HUDEP-2 (cell line): ENCODE data around the gene C6orf58.

ENCODE experiments used
- DNase-seq, 76 experiments: peaks; one replicate each; lab custom pipeline; 2025; ENCODE audit not compliant: unreplicated experiment in 76 of 76; lab: John Stamatoyannopoulos, UW

The C6orf58 gene

DNA sequence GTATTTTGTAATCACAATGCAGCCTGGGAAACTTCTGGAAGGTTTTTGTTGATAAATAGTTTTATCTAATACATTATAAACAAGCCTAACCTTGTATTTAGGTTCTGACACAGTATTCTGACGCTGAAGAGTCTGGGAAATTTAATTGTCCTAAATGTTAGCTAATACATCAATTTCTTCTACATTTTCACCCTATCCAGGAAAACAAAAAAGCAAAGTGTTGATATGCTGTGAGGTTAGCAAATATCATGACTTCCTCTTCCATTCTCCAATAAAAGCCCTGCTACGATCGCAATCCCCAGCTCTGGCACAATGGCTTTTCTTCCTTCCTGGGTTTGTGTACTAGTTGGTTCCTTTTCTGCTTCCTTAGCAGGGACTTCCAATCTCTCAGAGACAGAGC, at the start of gene C6orf58:
TSS of gene C6orf58 (plus strand) at position 301 of the 400 bp plus-strand sequence. CDS start at position 313, 12 bp downstream.
- DNase-seq = no peak

DNA sequence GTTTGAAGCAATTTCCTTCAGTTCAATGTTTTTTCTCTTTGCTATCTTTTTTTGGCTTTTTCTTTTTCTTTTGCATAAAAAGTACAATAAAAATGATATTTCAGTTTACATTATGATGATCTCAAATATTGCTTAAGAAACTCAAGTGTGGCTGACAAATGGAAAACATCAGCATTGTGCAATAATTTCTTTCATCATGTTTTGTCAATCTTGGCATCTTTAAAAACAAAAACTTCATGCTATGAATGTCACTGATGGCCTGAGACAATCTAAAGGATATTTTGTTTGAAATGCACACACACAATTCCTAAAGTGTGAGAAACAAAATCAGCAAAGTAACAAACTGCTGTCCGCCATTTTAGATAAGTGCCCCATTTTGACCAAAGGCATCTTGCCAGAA, 44.0 kb upstream of the C6orf58 start:
- no peak for DNase-seq

DNA sequence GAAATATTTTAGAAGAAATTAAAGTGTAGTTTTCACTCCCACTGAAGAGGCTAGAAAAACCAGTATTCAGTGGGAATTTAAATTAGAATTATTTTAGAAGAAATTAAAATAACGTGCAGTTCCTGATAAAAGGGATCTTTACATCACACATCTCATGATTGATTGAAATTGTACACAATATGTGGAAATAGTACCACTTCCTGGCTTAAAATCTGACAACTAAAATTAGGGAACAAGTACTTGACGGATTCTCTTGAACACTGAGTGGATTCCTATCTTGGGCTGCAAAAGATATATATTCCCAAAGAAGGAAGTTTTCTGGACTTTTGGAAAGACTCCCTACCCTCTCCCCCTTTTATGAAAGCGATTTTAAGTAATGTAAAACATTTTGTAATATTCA, 43.2 kb upstream of the C6orf58 start:
- DNase-seq = no peak

DNA sequence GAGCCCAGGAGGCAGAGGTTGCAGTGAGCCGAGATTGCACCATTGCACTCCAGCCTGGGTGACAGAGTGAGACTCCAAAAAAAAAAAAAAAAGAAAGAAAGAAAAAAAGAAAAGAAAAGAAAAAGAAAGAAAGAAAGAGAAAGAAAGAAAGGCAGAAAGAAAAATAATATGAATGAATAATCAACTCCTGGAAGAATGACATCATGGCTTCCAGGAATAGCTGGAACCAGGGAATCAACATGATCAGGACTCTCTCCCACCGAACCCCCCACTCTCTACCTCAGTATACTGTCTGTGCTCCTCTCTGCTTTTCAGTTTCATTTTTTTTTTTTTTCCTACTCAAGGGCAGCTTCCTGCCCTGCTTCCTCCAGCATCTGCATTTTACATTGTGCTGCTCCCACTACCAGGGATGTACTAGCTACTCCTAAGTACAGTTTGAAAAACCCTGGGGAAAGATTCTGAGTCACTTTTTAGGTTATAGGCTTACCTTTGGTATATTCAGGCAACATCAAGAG, 38.2 kb upstream of the C6orf58 start:
- no peak for DNase-seq

DNA sequence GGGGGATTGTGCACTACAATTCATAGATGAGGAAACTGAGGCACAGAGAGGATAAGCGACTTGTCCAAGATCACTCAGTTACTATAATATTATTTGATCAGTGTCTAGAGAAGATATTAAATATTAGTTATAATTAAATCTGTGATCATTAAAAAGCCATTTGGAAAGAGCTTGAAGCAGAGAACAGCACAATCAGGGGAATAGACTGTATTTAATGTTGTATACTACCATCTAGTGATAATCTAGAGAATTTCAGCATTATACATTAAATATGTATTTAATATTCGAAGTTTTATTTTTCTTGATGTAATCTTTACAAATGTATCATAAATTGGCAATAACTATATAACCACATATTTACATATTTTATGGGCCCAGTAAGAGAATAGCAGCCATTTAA, 37.7 kb upstream of the C6orf58 start:
- peak in 1 of 76 experiments; percentile 8 for DNase-seq

DNA sequence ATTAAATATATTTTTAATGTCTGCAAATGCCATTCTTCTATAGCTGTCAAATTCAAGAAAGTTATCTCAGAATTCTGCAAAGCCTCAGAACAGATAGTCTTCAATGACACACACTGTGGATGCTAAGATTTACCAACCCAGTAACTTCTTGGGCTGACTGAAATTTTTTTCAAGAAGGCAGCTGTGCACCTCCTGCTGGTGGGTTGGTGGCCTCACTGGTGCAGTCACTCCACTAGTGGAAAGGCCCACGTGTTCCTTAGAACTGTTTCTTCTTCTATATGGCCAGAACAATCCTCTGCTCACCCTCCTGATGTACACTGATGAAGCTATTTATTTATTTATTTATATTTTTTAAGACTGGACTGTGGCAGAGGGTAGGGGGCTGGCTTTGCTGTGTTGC, 29.8 kb upstream of the C6orf58 start:
- DNase-seq = peak in 1 of 76 experiments; percentile 7

DNA sequence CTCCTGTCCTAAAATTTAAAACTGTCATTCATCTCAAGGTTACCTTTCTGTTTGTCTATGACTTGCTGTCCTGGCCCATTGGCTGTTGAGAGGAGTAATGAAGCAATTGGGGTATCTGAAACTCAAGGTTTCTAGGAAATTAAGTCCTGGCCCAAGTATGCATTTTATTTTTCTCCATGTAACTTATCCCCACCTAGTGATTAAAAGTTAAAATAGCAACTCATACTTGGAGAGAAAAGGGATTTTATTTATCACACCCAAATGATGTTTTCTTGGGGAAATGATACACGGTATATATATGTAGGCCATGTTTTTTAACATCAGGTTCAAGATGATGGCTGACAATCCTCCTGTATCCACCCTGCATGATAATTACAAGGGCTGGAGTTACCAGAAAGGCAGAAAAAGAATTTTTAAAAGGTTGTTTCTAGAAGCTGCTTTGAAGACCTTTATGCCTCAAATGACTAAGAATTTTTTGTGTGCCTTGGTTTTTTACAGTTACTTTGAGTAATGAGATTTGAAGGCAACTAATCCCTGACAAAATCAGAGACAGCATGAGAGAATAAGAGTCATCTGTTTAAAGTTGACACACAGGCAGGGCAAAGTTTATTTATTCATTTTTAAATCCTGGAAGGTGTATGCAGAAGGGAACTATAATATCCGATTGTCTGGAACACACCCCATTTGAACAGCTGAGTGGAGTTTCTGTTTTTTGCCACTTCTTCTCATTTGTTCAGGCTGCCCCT, 28.9 kb upstream of the C6orf58 start:
- DNase-seq = no peak

DNA sequence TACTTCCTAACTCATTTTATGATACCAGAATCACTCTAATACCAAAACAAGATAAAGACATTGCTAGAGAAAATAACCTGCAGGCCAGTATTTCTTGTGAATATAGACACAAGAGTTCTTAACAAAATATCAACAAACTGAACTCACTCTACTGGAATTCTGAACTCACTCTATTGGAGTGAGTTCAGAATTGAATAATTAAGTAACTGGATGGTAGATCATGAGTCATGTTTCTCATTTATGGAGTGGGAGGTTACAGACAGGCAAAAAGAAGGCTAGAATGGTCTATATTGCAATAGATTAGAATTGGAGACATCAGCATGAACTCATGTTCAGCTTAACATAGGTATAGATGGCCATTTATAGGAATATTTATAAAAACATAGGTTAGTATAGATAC, 26.6 kb upstream of the C6orf58 start:
- DNase-seq = no peak

DNA sequence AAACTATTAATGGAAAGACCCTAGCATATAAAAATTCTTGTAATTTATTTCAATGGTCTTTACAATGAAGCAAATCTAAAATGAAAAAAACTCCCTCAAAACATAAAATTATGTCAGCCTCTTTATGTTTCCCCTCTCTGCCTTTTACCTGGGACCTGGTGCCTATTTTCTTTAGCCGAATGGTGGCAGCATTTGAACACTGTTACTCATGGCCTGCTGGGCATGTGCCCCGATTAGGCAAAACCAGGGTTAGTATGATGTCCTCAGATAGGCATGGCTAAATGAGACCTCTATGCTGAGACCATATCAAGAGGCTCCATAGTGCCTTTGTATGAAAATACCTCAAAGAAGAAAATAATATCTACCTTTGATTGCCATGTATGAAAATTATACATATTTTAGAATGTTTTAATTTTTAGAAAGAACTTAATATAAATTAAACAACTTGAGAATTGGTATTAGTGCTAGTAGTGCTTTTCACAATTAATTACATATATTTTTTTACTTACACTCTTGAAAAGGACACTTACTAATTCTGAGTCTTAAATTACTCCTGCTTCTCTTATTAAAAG, 22.5 kb upstream of the C6orf58 start:
- DNase-seq = peak in 23 of 76 experiments; percentile 0 to 57 (median 13)

DNA sequence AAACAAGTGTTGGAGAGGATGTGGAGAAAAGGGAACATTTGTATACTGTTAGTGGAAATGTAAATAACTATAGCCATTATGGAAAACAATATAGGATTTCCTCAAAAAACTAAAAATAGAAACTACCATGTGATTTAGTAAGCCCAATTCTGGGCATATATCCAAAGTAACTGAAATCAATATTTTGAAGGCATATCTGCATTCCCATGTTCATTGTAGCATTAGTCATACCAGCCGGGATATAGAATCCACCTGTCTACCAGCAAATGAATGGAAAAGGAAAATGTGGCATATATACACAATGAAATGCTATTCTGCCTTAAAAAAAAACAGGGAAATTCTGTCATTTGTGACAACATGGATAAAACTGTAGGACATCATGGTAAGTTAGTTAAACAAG, 15.3 kb upstream of the C6orf58 start:
- no peak for DNase-seq

DNA sequence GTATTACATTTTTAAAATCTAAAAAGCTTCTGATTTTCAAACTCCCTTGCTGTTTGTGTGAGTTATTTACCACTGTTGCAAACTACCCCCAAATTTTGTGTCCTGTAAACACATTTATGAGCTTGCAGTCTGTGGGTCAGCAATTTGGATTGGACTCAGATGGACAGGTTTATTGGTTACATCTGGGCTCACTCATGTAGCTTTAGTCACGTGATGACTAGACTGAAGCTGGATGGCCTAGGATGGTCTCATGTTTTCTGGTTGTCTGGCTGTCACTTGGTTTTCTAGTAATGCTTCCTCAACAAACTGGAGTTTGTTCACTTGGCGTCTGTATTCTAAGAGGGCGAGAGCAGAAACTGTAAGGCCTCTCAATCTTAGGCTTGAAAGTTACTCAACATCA, 12.2 kb upstream of the C6orf58 start:
- no peak for DNase-seq

DNA sequence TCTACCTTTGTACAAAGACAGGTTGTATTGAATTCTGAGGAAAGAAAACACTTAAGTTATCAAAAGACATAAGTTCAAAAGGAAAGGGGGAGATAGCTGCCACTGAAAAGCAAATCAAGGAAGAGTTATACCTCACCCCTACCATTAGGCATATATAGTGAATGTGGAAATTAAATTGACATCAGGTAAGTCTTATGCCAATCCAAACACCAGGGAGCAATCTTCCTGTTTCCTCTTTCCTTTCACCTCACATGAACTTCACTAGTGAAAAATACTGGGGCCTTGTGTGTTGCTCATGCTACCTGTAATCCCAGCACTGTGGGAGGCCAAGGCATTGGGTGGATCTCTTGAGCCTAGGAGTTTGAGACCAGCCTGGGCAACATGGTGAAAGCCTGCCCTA, 10.9 kb upstream of the C6orf58 start:
- no peak for DNase-seq

DNA sequence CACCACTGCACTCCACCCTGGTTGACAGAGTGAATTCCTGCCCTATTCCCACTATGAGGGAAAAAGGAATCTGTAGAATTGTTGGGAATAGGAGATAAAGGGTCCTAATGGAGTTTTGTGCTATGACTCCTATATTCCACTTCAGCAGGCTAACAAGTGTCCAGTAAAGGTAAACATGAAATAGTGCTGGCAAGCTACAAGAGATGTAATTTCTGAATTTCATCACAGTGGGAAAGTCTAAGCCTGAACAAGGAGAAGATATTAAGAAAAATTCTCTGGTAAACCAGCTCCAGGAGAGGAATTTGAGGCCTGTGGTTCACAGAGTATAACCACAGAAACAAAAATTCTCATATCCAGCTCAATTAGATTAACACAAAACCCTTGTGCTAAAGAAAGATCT, 10.3 kb upstream of the C6orf58 start:
- DNase-seq = no peak

DNA sequence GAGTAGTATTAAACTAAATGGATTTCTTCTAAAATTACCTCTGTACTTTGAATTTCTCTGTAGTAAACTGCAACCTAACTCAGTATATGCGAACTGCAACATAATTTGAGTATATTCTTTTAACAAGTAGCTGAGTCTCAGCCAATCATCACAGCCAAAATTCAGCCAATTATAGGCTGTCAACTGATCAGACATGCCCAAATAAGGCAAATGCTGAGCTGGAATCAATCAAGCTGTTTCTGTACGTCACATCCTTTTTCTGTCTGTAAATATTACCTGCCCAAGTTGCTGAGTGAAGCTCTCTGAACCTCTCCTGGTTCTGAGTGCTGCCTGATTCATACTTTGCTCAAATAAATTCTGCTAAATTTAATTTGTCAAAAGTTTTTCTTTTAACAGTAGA, 9.5 kb upstream of the C6orf58 start:
- DNase-seq = no peak

DNA sequence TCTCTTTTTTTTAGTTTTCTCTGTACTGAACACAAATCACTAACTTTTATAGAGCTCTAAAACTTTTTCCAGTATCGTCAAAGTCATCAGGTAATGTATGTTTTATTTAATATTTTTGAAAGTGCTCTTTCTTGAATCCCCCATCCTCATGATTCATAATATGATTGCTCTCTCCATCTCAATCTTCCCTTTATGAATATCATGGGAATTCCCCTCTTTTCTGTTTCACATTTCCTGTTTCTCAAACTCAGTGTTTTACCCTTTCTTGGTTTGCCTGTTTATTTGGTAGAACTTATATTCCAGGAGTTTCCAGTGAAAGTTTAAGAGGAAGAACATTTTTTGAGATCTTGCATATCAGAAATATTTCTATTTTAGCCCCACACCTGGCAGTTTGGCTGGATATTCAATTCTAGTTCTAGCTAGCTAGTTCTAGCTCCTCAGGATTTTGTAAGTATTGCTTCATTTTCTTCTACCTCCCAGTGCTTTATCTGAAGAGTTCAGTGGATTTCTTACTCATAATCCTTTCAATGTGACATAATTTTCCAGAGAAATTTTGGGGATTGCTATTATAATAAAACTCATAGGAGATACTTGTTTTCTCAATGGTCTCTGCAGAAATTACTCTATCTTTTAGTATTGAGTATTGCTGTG, 6.1 kb upstream of the C6orf58 start:
- no peak for DNase-seq

DNA sequence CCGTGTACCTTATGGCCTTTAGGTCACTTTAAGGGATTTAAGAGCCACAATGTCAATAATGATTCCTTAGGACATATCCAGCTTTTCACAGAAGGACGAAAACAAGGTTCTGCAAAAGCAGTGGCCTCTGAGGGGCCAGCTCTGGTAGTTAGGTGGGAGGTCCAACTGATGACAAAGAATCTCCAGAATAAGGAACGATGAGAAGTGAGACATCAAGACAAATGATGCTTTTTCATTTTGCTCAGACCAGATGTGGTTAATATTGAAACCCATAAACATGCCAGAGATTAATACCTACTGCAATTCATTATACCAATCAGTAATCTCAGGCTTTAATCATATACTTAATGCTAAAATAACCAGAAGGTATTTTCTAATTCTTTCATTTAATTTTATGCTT, 1.9 kb downstream of the C6orf58 start:
- DNase-seq = no peak

DNA sequence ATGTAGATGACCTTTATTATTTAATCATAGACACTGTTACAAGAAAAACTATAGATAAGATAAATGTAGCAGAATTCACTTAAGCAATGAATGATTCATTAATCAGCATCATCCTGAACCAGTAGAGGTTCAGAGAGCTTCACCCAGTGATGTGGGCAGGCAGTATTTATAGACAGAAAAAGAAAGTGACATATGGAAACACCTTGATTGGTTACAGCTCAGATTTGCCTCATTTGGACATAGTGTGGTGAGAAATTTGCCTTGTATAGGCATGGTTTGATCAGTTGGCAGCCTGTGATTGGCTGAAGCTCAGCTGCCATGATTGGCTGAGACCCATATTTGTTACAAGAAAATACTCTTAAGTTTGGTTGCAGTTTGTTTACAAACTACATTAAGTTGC, 4.6 kb downstream of the C6orf58 start:
- DNase-seq = no peak

DNA sequence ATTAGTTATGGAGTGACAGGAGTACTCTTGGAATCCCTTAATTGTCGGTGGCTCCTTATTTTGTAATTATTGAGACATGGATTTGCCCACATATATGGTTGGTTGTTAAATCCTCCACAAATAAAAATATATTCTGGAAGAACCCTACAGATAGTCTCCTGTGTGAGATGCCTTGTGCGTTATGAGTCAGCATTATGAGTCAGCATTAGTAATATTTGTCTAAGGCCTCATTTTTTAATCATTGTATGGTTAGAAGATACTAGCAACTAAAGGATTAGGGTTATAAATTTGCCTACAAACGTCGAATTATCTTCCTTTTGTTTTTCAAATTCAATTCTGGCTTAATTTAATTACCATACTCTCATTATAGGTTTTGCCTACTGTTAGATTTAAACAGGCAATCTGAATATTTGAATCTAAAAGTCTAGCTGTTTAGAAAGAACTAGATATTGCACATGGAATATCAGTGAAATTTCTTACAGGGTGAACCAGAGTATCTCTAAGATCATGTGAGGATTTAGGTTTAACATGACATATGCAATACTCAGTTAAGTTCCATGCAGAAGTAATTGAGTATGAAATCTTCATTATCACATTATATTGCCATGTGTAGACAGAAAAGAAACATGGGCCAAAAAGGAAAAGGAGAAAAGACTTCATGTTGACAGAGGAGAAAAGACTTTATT, 5.9 kb downstream of the C6orf58 start:
- DNase-seq = no peak

DNA sequence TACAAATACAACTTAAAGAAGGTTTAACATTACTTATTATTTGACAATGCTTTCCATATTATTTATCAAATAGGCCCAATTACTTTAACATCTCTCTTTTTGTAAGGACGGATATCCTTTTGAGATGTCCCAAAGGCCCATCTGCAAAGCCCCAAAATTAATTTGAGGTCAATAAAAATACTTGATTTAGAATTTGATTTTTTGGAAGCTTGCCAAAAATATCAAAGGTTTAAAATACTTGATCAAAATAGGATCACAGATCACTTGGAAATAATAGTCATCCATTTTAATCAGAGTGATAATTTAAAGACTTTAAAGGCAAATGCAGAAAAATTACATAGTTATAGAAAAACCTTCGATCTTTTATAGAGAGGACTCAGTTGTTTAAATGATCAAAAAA, 8.1 kb downstream of the C6orf58 start:
- DNase-seq = no peak

DNA sequence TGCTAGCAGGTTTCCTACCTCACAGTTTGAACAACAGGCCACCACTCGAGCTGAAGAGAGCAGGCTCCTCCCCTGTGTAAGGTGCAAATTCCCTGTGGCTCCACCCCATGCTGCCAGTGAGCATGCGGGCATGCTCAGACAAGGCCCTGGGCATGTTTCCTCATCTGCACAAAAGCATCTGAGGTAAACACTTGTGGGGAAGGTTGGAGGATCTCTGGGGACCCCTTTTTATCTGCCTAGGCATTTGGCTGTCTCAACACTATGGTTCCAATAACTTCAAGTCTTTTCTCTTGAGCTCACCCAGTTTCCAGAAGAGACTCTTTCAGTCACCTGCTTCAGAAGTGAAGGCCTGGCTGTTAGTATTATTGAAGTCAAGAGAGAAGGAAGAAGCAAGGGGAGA, 9.4 kb downstream of the C6orf58 start:
- no peak for DNase-seq

DNA sequence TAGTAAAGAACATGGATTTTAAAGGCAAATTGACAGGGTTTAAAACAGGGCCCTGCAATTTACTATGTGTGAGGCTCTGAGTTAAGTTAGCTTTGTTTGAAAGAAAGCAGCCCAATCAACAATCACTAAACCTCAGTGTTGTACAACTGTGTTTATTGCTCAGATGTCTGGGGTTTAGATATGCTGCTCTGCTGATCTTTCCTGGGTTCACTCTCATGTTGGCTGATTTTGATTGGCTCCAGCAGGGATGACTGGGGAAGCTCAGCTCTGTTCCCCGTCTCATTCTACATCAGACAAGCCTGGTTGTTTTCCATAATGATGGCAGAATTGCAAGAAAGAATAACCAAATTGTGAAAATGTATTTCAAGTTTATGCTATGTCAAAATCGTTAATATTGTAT, 10.9 kb downstream of the C6orf58 start:
- DNase-seq = no peak
